ENCODE results near the gene ME3.

Gene ME3
- 1.5 to 5.8 (median 5.1) reads per million in 3 experiments for total RNA-seq

DNA sequence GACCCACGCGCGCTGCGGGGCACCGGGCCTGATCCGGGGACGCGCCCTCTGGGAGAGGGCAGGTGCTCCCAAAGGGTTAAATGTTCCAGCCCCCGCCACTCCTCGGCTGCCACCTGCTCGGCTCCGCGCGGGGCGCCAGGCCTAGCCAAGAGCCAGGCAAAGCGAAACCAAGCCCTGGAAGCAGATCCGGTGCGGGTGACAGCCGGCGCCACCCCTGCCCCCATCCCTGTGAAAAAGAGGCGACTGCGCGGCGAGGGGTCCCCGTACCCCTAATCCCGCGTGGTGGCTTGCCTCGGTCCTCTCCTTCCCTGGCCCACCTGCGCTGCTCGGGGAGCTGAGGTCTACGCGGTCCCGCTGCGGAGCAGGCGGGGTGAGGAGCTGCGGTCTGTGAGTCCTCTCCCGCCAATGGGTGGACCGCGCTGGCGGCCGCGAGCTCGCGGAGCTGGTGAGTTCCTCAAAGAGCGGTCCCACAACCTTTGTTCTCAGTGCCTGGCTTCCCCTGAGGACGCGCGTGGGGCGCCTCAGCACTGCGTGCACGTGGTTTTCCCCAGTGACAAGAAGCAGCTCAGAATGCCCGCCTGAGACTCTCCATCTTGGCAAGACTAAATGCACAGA is at the start of gene ME3:
Gene ME3, minus strand, starts transcription at position 610 of the 615 bp plus-strand sequence.
- no peak for DNase-seq

DNA sequence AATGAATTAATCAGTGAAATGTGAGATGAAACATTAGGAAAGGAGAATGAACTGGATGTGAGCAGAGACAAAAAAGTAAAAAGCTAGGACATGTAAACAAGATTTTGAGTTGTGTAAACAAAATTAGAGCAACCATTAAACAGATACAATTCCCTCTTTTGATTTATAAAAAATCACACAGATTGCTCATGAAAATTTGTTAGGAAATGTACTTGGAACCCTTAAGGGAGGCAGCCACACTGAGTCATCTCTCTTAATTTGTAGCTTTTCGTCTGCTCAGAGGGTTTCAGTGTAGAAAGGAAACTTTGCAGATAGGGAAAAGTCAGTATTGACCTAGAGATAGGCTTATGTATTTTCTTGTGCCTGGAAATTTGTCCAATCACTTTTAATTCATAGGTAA is 49.6 kb upstream of the ME3 start:
- no peak for DNase-seq

DNA sequence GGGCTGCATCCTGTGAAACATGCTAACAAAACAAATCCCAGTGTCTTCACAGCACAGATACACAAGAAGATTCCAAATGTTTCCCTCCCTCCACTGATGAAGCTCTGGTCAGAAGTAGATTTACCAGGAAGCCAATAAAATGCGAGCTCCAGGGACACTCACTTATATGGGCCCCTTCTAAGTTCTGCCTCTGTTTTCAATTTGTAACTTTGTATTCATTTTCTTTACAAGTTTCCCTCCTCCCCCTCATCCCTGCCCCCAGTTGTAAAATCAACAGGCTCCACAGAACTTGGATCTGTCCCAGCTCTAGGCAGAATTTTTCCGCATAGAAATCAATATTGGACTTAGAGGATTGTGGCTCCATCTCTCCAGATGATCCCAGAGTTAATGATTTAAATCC is 48.1 kb upstream of the ME3 start:
- no peak for DNase-seq

DNA sequence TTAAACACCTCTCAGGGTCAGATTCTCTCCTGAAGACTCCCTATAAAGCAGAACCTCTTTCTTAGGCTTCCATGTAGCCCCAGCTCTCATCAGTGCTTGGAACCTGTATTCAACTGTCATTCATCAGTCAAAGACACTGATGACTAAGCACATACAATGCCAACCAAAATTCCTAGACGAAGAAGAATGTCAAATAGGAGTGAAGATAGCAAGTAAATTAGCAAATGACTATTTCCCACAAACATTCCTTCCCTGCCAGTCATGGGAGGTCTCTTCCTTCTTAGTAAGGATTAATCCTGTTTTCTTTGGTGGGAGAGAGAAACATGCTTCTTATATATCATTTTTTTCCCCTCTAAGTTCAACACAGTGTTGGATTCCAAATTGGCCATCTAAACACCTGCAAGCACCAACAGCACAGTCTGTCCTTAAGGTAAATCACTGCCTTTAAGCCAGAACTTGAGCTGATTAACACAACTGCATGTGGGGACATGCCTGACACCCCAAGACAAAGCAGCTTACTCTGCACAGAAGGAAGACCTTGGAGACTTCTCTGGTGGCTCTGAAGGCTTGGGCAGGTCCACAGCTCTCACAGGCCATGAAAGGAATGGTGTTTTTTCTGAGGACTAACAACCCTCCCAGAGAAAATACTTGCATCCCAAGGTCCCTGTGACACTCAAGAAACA is 47.5 kb upstream of the ME3 start:
- no peak for DNase-seq

DNA sequence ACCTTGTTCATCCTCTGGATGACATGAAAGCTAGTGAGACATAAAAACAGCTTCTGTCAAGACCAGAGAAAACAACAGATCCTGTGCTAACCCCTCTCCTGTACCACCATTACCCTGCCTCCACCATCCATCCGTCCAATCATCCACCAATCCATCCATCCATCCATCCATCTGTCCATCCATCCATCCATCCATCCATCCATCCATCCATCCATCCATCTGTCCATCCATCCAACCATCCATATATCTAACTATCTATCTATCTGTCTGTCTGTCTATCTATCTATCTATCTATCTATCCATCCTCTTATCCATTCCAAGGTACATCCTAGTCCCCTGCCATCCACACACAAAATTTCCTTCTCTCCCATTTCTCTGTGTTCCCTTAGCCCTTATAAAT is 46.6 kb upstream of the ME3 start:
- no peak for DNase-seq

DNA sequence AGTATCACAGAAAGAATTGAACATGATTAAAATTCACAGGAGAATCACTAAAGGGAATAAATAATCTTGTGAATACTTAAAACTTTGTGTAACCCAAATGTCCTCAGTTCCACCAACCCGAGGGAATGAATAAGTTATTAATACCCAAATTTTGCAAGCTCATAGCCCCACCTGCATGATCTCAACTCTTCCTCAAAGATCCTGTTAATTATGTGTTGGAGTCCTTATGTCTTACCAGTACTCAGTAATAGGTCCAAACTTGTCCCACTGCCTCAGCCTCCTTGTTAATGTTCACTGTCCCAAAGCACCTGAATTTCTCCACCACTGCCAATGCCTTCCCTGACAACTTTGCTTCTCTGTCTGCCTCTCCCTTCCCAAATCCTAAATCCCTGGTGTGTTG is 46.1 kb upstream of the ME3 start:
- no peak for DNase-seq

DNA sequence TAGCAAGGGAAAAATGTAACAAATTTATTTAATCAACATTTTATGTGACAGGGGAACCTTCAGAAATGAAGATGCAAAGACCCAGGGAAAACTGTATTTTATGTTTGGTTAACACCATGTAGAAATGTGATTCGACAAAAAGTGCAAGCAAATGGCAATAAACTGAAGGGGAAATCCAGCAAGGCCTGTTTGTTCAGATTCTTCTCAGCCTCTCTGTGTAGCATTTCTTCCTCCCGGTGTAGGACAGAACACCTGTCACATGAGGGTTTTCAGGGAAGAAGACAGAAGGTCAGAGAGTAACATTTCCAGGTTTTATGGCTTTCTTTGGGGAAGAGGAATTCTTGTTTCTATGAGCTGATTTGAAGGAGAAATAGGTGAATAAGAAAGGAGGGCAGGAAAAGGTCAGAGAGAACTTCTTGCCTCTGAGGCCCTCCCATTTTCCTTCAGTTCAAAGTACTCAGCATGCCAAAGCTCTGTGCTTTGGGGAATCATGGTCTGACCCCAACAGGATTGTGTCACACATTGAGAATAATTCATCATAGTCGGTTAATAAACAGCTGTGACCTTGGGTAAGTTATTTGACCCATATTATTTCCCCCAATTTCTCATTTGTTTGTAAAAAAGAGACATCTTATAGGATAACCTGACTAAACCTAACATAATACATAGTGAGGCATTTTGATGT is 45.5 kb upstream of the ME3 start:
- no peak for DNase-seq

DNA sequence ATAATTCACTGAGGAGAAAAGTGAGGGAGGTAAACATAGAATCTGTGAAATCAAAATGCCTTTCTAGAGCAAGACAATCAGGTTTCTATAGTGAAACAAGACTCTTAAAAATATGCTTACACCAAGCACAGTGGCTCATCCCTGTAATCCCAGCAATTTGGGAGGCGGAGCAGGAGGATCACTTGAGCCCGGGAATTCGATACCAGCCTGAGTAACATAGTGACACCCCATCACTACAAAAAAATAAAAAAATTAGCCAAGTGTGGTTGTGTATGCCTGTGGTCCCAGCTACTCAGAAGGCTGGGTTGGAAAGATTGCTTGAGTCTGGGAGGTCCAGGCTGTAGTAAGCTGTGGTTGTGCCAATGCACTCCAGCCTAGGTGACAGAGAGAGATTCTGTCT is 43.2 kb upstream of the ME3 start:
- no peak for DNase-seq

DNA sequence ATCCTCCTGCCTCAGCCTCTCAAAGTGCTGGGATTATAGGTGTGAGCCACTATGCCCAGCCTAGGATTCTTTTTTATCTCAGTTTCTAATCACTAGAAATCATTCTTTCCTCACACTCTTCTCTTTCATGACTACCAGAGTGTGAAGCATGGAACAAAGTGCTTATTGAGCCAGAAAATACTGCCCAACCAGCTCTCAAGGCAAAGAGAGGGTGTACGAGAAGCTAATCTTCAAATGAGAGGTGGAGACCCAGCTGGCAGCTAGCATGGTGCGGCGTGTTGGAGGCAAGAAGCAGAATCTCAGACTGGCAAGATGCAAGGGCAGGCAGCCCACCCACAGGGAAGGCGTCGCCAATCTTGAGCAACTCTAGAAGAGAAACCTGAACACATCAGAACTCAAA is 41.1 kb upstream of the ME3 start:
- no peak for DNase-seq

DNA sequence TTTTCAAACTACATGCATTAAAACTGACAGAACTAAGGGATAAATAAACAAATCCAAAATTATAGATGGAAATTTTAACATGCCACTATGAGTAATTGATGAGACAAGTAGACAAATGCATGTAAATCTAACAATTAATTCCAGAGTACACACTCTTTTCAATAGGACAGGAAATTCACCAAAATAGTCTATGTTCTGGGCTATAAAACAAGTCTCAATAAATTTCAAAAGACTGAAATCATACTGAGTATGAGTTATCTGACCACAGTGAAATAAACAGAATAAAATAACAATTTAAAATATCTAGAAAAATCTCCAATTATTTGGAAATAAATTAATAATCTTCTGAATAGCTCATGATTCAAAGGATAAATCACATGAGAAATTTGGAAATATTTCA is 38.5 kb upstream of the ME3 start:
- DNase-seq, result no peak

DNA sequence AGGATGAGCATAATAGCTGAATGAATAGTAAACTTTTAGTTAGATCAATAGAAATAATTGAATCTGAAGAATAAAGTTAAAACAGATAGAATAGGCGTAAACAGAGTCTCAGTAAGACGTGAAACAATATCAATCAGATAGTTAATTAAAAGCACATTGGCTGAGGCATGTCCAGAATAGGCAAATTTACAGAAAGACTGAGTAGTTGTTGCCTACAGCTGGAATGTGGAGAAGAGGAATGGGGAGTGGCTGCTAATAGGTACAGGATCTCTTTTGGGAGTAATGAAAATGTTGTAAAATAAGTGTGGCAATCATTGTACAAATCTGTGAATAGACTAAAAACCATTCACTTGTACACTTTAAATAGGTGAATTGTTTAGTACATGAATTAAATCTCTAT is 36.3 kb upstream of the ME3 start:
- no peak for DNase-seq

DNA sequence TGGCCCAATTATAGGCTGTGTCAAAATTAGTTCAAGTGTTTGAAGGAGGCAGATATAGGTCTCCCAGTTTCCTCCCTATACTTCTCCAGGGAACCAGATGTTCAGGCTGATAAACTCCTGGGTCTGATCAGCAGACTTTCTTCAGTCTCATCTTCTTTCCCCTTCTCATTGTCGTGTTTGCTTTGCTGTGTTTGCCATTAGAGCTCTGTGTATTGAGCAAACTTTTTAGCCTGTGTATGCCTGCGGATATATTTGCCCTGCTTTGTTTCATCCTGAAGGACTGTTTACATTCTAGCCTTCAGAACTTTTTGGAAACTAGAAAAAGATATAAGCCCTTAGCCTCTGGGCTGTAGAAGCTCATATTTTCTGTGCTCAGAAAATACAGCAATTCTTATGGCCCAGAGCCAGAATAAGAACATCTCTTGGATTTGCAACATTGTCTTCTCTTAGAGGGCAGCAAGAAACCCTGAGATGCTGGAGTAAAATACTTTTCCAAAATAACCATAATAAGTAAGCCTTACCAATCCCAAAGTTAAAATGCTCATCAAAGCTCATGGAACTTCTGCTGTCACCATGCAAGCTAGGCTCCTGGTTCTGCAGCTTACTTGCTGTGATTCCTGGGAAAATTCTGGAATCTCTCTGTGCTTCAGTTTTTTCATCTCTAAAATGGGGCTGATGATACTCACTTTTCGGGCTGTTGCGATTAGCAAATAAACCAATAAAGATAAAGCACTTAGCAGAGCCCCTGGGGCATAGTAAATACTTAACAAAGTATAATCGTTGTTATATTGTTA is 34.1 kb upstream of the ME3 start:
- DNase-seq, result no peak

DNA sequence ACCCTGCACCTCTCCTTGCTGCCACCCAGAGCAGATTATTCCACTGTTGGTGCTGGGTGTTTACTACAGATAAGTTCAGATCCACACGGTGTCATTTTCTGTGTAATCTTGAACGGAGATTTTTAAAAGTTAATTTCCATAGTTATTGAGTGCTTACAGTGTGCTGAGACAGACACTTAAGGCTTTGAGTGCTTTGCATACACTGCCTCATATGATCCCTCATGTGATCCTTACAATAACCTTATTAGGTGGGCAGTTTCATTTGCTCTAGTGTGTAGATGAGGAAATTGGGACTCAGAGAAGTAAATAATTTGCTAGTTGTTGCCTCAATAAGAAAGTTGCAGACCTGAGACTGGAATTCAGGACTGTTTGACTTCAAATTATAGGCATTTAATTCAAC is 32.3 kb upstream of the ME3 start:
- no peak for DNase-seq

DNA sequence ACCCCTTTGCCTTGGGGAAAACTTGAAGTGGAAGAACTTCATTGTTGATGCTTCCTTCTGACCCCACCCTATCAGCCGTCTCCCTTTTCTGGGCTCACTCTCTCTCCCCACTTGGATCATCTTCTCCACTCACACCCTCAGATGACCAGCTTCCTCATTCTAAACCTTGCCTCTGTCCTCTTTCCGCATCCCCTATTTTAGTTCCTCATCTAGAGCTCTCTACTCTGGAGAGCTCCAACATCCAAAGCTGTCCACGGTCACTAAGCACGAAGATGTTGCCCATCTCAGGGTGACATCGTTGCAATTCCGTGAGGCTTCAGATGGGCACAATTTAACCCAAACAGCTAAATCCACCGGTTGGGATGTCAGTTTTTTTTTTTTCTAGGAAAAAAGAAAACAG is 31.6 kb upstream of the ME3 start:
- no peak for DNase-seq

DNA sequence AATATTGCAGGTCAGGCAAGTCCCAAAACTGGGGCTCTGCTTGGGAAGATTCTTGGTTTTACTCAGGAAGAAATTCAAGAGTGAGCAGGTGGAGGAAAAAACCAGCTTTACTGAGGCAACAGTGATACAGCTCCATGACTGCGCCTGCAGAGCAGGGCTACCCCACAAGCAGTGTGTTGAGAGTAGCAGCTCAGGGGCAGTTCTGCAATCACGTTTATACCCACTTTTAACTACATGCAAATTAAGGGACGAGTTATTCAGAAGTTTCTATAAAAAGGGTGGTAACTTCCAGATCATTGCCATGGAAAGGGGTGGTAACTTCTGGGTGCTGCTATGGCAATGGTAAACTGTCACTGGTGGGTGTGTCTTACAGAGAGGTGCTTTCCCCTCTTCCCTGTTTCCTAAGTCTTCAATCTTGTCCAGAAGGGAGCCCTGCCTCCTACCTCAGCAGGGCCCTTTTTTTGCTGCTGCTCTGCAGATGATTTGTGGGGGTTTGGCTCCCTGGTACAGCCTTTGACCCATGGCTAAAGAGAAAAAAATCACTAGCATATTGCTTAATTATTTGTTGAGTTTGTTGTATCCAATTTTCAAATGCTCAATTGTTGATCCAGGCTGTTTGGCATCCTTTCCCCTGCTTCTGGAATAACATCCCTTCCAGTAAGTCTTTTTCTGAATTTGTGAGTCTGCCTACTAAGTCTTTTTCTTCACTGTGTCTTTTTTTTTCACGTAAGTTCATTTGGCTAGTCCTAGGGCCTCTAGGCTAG is 30.0 kb upstream of the ME3 start:
- DNase-seq, result no peak

DNA sequence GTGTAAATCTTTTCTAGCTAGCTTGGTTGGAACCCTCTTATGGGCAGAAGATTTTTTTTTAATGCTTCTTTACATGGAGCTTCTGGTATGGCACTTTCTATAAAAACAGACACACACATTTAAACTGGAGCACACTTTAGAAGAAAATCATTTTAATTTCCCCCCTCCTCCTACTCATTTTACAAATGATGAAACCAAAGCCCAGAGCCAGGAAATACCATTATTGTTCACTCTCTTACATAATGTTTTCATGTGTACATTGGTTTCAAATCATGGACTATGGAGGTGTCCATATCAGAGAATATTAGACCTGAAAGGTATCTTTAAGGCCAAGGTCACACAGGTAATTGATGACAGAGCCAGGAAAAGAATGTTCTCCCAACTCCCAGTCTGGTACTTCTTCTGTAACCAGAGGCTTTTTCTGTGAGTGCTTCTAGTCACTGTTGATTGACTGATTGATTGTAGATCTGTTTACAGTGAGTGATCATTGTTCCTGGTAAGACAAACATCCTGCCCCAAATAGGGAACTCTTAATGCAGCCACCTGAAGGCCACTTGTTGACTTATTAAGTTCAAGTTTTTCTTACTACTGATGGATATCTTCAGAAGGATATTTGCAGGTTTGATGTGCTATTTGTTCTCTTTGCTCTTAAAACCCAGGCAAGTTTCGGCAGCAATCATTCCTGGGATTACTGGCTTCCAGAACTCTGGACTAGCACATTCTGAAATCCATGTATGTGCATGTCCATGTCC is 26.8 kb upstream of the ME3 start:
- no peak for DNase-seq

DNA sequence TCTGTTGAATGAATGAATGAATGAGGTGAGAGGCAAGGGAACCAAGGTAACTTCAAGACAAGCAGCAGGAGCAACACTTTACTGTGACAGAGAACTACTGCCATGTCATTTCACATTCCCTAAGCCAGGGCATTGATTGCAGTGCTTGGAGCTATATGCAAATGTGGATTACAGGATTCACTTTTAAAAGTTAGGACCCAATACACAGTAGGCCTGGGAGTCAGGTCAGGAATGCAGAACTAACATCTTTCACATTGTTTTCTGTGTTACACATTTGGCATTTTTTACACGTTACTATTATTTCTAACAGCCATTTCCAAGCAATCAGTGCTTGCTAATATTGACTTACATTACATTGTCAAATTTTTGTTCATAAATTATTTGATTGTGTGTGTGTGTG is 26.2 kb upstream of the ME3 start:
- no peak for DNase-seq

DNA sequence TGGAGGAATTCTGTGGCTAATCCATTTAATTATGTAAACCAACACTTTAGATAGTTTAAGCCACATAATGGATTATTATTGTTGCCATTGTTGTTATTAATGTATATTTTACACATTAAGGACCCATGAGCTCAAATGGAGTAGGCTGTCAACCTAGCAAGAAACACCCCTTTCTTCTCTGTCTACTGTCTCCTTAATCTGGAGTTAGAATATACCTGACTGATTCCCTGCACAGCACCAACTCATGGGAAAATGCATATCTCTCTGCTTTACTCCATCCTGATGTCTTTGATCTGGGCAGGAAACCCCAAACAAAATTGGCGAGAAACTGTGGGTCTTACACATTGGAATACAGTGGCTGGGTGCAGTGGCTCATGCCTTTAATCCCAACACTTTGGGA is 24.0 kb upstream of the ME3 start:
- no peak for DNase-seq

DNA sequence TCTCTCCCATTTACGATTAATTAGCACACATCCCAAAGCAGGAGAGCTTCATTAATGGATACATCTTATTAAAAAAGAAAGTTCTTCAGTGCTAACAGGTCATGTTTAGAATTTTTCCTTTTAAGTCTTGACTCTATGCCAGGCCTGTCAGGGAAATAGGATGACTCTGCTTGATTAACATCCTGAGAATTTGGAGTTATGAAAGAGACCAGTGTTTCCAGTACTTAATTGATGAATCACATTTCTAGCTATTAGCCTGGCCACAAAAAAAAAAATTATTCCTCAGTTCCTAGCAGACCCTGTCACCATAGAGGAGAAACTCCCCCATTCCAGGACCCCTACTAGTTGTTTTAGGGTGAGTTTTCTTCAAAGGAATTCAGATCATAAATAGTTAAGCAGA is 23.6 kb upstream of the ME3 start:
- DNase-seq, result no peak

DNA sequence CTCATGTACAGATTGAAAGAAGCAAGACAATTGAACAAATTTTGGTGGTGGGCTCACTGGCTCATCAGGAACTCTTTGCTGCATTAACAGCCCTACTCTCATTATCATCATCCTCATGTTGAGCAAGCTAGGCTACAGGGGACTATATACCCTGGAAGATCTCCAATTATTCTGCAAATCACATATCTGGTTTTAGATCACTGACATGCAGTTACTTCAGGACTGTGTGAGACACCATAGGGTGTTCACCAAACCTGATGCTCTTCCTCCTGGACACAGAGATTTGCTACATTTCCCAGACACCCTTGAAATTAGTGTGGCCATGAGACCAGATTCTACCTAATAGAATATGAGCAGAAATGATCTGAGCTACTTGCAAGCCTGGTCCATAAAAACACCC is 23.0 kb upstream of the ME3 start:
- DNase-seq, result no peak

DNA sequence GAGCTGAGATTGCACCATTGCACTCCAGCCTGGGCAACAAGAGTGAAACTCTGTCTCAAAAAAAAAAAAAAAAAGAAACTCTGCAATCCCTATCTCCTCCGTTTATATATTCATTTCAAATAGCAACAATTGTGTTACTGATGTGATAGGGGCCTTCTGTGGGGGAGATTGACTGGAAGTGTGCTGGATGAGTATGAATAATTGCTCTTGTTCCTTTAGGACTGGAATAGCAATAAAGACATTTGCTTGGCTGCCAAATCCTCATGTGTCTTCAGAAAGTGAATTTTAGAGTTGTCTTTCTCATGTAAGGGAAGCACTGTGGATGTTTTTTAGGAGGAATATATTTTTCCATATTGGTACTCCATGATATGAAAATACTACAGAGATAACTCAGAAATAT is 21.1 kb upstream of the ME3 start:
- no peak for DNase-seq

DNA sequence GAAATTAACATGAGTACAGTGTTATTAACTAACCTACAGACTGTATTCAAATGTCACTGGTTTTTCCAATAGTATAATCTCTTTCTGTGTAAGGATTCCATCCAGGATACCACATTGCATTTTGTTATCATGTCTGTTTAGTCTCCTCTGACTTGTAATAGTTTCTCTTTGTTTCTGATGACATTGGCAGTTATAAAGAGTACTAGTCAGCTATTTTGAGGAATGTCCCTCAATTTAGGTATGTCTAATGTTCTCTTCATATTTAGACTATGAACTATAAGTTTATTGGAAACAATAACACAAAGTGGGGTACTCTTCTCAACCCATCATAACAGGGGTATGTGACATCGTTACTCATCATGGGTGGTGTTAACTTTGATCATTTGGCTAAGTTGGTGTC is 20.3 kb upstream of the ME3 start:
- no peak for DNase-seq
